H1 (cell line): ENCODE data around the gene PLEKHO1. TPM values are rescaled to one million over a fixed set of nuclear protein-coding genes. Genes with fewer than 3 reads are reported as not detected.
A peak's percentile ranks its signal among the peaks of the same experiment; 100 is the strongest.

Source experiments
- ASH2L ChIP-seq: fragments of 200-600, 300-600 bp; sonication (generic); IDR thresholded peaks from one replicate; pipeline ENCODE4 v1.7.1; 2017; ENCODE audit warnings: low read length
- BACH1 ChIP-seq: IDR thresholded peaks from 2 replicates; pipeline ENCODE4 v1.6.1; 2012; ENCODE audit warnings: low read length, improper control_type of control experiment
- CBX8 ChIP-seq: fragments of 300-800, 300-1000 bp; sonication (generic); IDR thresholded peaks from 2 replicates; pipeline ENCODE4 v1.7.1; 2016; ENCODE audit warnings: low read depth, low read length, borderline replicate concordance
- CEBPB ChIP-seq: IDR thresholded peaks from 2 replicates; pipeline ENCODE4 v1.6.1; 2012; ENCODE audit warnings: low read depth, low read length
- CREB1 ChIP-seq: IDR thresholded peaks from 2 replicates; pipeline ENCODE4 v1.6.1; 2012; ENCODE audit warnings: inconsistent platforms
- CTBP2 ChIP-seq: IDR thresholded peaks from 2 replicates; pipeline ENCODE4 v1.7.0; 2011; ENCODE audit warnings: borderline replicate concordance, mild to moderate bottlenecking, moderate library complexity, mixed read lengths, low read length; ENCODE audit not compliant: insufficient read depth, insufficient read length
- GTF2F1 ChIP-seq: IDR thresholded peaks from 2 replicates; pipeline ENCODE4 v1.6.1; 2012; ENCODE audit warnings: low read depth, low read length, improper control_type of control experiment, borderline replicate concordance
- HDAC6 ChIP-seq: IDR thresholded peaks from one replicate; pipeline ENCODE4 v1.7.1; 2012; ENCODE audit warnings: low read depth, mild to moderate bottlenecking, inconsistent platforms, low read length, moderate library complexity
- JUND ChIP-seq: IDR thresholded peaks from 2 replicates; pipeline ENCODE4 v1.6.1; 2011; ENCODE audit warnings: mild to moderate bottlenecking, improper control_type of control experiment, low read length
- KDM1A ChIP-seq: fragments of 200-600, 300-600 bp; sonication (generic); IDR thresholded peaks from 2 replicates; pipeline ENCODE4 v1.7.1; 2016; ENCODE audit warnings: mild to moderate bottlenecking, low read length, borderline replicate concordance
- KDM5A ChIP-seq: fragments of 200-600 bp; IDR thresholded peaks from 2 replicates; pipeline ENCODE4 v1.7.1; 2012; ENCODE audit warnings: mild to moderate bottlenecking, low read length, inconsistent platforms, mixed read lengths
- NANOG ChIP-seq: IDR thresholded peaks from 2 replicates; pipeline ENCODE4 v1.6.1; 2011; ENCODE audit warnings: low read length, low read depth, mild to moderate bottlenecking, inconsistent platforms; ENCODE audit not compliant: insufficient read depth, poor library complexity, severe bottlenecking
- POLR2A ChIP-seq, 2 experiments: IDR thresholded peaks; 1 replicate in 1 of 2; 2 replicates in 1 of 2; pipeline ENCODE4 v1.6.1; 2011; ENCODE audit warnings: low read depth in 2 of 2, low read length in 2 of 2, mild to moderate bottlenecking in 2 of 2; ENCODE audit errors: control extremely low read depth in 1 of 2
- RNF2 ChIP-seq: fragments of 200-900, 300-1000 bp; sonication (generic); IDR thresholded peaks from 2 replicates; pipeline ENCODE4 v1.7.1; 2016; ENCODE audit warnings: borderline replicate concordance, low read depth, mild to moderate bottlenecking, antibody characterized with exemption, low read length; ENCODE audit not compliant: poor library complexity, severe bottlenecking; ENCODE audit errors: missing control alignments
- SP1 ChIP-seq: IDR thresholded peaks from 2 replicates; pipeline ENCODE4 v1.6.1; 2011; ENCODE audit warnings: low read depth, low read length
- SP4 ChIP-seq: IDR thresholded peaks from 2 replicates; pipeline ENCODE4 v1.6.1; 2012; ENCODE audit warnings: low read length, inconsistent platforms
- SRF ChIP-seq: IDR thresholded peaks from 2 replicates; pipeline ENCODE4 v1.6.1; 2011; ENCODE audit warnings: mild to moderate bottlenecking, low read depth, low read length, moderate library complexity
- polyA plus RNA-seq, 7 experiments: library from polyadenylated mRNA; depleted of rRNA in 3 of 7; stranded (reverse) in 5 of 7; unstranded in 2 of 7; fragments of >200 nt in 5 of 7; fragments of 200-250 nt in 2 of 7; gene quantifications; 1 replicate in 5 of 7; 2 replicates in 1 of 7; 4 replicates in 1 of 7; pipeline versions ENCODE4 v1.2.1 to v1.2.3, GENCODE V29; 2011 to 2013; ENCODE audit warnings: missing spikeins in 2 of 7, mixed read lengths in 2 of 7
- total RNA-seq: library from RNA; stranded (reverse); fragmentation: NEBNext Ultra II Directional; extraction: Animal tissue kit (Norgen Biotek cat#: 25700); gene quantifications from 2 replicates; pipeline ENCODE4 v1.2.1, GENCODE V29; 2021
- TF ChIP-seq, protein P1 (sequence below): IDR thresholded peaks from 2 replicates; pipeline ENCODE4 v1.6.1; 2012; ENCODE audit warnings: inconsistent platforms
- TF ChIP-seq, protein P2 (sequence below): IDR thresholded peaks from 2 replicates; pipeline ENCODE4 v1.6.1; 2012; ENCODE audit warnings: inconsistent platforms
- TF ChIP-seq, protein P3 (sequence below), 3 experiments: IDR thresholded peaks; 1 replicate in 2 of 3; 2 replicates in 1 of 3; pipeline versions ENCODE4 v1.5.1 to v1.6.1; 2011; ENCODE audit warnings: low read length in 3 of 3, mild to moderate bottlenecking in 3 of 3, inconsistent platforms in 2 of 3, low read depth in 1 of 3, moderate library complexity in 1 of 3; ENCODE audit not compliant: insufficient read depth in 1 of 3; ENCODE audit errors: control extremely low read depth in 1 of 3

Gene PLEKHO1
- total and polyA plus RNA-seq, 2 of the 8 experiments (the other 6 are each of a cell fraction or from before 2014, with no cell fraction given): 23.2 to 37.0 TPM

DNA sequence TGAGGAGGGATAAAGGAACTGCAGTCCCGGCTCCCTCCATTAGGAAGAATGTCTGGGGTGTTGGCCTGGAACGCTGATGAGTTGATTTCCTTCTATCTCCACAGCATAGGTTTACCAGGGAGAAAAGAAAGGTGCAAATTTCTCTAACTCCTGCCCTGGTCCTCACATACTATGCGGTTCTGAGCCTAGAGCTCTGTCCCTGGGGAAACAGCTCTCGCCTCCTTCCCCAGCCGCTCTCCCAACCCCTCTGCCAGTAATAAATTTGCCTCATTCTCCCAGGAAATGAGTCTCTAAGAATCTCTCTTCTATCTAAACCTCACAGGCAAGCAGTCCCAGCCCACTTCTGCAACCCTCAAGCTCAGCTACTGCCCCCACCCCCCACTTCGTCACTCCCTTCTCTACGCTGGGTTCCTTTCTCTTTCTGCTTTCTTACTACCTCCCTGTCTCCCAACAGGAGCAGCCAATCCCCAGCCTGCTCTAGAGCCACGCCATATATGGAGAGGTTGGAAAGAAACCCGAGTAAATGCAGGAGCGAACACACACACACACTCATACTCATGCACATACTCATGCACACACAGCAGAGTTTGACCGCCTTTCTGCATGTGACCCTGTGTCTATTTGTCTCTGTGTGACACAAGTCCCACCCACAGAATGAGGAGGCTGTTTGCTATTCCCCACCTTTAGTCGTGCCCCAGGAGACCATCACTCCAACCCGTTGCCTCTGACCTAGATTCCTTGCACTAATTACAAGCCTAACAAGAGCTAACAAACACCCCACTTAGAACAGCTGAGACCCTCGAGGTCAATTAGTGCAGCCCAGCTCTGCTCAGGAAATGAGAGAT lies 13.4 kb downstream of the PLEKHO1 start (continued):
- TF ChIP-seq NANOG (no peak), RNF2 (no peak), CREB1 (peak; percentile 80), JUND (peak; percentile 9; the same call in 1 of the 2 replicates), SRF (peak; percentile 100), CBX8 (no peak), CEBPB (peak; percentile 10; the same call in 1 of the 2 replicates), SP1 (no peak; the same call in 1 of the 2 replicates), KDM5A (no peak), POLR2A (IDR thresholded peaks at IDR 0.05; ENCODE audit: control extremely low read depth in 1 of 2, low read depth in 2 of 2, low read length in 2 of 2) (peak; percentile 80 to 82), BACH1 (no peak), ASH2L (peak; percentile 93), GTF2F1 (peak; percentile 75; the same call in 1 of the 2 replicates), KDM1A (0 out of 2 replicates have a peak, but pooled peaks have one; percentile 14), SP4 (no peak), HDAC6 (no peak), CTBP2 (no peak)
- TF ChIP-seq, protein P1, sequence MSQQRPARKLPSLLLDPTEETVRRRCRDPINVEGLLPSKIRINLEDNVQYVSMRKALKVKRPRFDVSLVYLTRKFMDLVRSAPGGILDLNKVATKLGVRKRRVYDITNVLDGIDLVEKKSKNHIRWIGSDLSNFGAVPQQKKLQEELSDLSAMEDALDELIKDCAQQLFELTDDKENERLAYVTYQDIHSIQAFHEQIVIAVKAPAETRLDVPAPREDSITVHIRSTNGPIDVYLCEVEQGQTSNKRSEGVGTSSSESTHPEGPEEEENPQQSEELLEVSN: peak; percentile 55; the same call in 1 of the 2 replicates
- TF ChIP-seq, protein P2, sequence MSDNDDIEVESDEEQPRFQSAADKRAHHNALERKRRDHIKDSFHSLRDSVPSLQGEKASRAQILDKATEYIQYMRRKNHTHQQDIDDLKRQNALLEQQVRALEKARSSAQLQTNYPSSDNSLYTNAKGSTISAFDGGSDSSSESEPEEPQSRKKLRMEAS: peak; percentile 52; the same call in 1 of the 2 replicates
- TF ChIP-seq, protein P3, sequence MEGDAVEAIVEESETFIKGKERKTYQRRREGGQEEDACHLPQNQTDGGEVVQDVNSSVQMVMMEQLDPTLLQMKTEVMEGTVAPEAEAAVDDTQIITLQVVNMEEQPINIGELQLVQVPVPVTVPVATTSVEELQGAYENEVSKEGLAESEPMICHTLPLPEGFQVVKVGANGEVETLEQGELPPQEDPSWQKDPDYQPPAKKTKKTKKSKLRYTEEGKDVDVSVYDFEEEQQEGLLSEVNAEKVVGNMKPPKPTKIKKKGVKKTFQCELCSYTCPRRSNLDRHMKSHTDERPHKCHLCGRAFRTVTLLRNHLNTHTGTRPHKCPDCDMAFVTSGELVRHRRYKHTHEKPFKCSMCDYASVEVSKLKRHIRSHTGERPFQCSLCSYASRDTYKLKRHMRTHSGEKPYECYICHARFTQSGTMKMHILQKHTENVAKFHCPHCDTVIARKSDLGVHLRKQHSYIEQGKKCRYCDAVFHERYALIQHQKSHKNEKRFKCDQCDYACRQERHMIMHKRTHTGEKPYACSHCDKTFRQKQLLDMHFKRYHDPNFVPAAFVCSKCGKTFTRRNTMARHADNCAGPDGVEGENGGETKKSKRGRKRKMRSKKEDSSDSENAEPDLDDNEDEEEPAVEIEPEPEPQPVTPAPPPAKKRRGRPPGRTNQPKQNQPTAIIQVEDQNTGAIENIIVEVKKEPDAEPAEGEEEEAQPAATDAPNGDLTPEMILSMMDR (IDR thresholded peaks at IDR 0.05; ENCODE audit: control extremely low read depth in 1 of 3, insufficient read depth in 1 of 3, low read depth in 1 of 3, low read length in 3 of 3): no peak
